Left colon (tissue), 2 donors: ENCODE data around the gene GABRG3. TPM values are rescaled to one million over a fixed set of nuclear protein-coding genes. Genes with fewer than 3 reads are reported as not detected.

Experiments used
- ATAC-seq: fragments of 200-7000 bp; cut with Tn5 transposase; one replicate; pipeline ENCODE4 v1.9.1; 2020; ENCODE audit warnings: mild to moderate bottlenecking, moderate library complexity
- DNase-seq, 2 donors: peaks; one replicate each; pipeline ENCODE4 v3.0.0-alpha.2; 2020
- intact Hi-C, 2 donors: fragments of 100-400 bp; cut with DNase I in 1 of 2; cut with micrococcal nuclease in 1 of 2; formaldehyde crosslinking; loops; one replicate each; pipeline versions ENCODE4 v1.11.2 to v1.14.0; 2022; cut with DNase I, micrococcal nuclease
- total RNA-seq, 2 donors: library from RNA; stranded (reverse); fragmentation: NEBNext Ultra II Directional; extraction: Animal tissue kit (Norgen Biotek cat#: 25700); gene quantifications; one replicate each; pipeline ENCODE4 v1.2.1, GENCODE V29; 2021
- donor health status: DM: no; HTN: no; CAD: no.
- donor health status: DM: yes; HTN: yes; CAD: no.

GABRG3 gene
- total RNA-seq, 2 donors from 2014 or later: not detected

GRCh38 chr15:27412415-27412814, 441.4 kb downstream of the GABRG3 start:
- DNase-seq: no peak
- intact Hi-C loops: no loop called here
- no peak for ATAC-seq

DNA sequence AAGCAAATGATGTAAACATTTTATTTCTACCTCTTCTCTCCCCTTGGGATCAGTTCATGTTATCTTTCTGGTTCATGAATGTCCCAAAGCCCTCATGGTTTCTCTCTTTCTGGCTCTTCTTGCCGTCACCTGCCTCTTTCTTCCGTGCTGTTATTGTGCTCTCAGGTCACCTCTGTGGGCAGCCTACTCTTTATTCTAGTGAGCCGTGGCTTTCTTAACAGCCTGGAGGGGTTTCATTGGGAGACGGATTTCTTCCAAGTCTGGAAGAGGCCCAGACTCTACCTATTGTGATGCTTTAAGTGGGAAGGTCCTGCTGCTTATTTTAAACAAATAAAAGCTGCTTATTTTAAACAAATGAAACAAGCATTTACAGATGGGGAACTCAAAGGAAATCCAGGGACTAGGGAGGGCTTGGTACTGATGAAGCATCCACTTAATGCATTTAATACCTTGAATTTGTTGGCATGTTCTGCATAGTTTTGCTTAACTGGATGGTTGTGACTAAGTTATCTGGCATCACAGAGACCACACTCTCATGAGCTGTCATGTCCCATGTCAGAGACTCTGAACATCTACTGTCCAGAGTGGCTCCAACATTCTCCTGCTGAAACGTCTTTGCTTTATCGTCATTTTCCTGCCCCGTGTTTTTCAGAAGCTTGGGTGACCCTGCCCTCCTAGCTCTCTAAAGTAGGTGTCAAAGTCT, 443.3 kb downstream of the GABRG3 start:
- intact Hi-C loops: no loop called here
- no peak for DNase-seq
- ATAC-seq: no peak

GRCh38 chr15:27418726-27419125, 447.7 kb downstream of the GABRG3 start:
- DNase-seq (no peak), ATAC-seq (no peak)
- intact Hi-C loops: no loop called here

GRCh38 chr15:27422997-27423396, 452.0 kb downstream of the GABRG3 start:
- DNase-seq (no peak), ATAC-seq (no peak)
- intact Hi-C loops: no loop called here

DNA sequence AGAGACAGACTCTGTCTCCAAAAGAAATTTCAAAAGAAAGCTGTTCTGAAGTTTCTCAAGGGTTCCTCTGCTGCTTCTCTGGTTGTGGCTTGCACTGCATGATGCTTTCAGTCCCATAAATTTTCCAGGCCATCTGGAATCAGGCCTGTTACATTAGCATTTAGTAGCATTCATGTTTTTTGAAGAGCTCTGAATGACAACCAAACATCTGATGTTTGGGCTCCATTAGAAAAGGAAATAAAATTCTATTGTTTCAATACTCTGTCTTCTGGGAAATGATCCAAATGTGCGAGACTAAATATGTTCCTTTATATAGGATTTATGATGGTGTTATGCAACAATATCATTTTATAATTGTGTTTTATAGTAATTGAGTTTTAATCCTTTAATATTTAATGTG, 455.8 kb downstream of the GABRG3 start:
- ATAC-seq (no peak), DNase-seq (no peak)
- intact Hi-C loops: no loop called here

GRCh38 chr15:27427276-27427675, 456.3 kb downstream of the GABRG3 start:
- ATAC-seq (no peak), DNase-seq (no peak)
- intact Hi-C loops: no loop called here

DNA sequence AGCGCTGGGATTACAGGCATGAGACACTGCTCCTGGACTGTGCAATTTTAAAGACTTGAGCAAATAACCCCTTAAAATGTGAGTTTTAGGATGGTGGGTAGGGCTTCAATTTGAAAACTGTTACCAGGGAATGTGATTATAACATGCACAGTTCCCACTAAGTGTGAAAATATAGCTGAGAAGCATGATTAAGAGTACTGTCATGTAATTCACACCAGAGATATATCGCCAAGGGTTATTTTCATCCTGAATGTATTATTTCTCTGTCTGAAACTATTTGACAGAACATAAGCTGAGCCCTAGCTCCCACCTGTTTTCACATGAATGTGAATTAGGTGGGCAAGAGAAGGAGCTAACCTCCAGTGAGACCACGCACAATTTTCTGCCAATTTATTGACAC, 457.2 kb downstream of the GABRG3 start:
- intact Hi-C loops: no loop called here
- ATAC-seq (no peak), DNase-seq (no peak)

GRCh38 chr15:27429577-27429976, 458.6 kb downstream of the GABRG3 start:
- DNase-seq: no peak
- no peak for ATAC-seq
- intact Hi-C loops: no loop called here

DNA sequence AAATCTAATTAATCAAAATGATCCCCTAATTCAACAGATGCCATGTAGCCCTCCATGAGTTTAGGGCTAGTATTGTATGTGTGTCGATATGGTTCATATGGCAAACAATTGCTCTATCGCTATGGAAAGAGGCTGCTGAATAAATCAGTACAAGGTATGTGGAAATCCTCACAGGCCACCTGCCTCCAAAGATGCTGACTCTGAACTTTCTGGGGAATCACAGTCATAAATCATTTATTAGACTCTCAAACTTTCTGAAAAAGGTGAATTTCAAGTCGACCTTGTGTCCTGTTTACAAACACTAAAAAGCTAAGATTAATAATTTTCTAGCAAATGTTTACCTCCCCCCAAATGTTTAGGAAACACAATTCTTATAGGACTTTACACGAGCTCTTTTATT, 462.6 kb downstream of the GABRG3 start:
- DNase-seq: no peak
- no peak for ATAC-seq
- intact Hi-C loops: no loop called here

- no peak for DNase-seq
- no peak for ATAC-seq
- intact Hi-C loops: no loop called here
These were observed 467.7 kb downstream of the GABRG3 start for GRCh38 chr15:27438403-27439375.

DNA sequence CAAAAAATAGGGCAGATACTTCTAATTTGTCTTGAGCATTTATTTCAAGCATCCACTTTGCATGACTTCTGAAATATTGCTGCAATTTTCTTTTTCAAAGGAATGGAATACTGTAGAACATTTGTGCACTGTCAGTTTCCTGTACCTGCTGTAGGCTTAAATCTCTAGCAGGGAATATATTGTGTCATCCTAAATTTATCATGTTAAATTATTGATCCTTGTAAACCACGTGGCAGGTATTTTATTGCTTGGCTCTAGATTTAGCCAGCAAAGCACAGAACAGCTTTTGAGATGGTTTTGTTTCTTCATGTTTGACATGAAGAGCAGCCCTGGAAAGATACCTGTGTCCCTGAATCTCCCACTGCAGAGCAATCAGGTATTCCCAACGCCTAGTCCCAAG, 470.1 kb downstream of the GABRG3 start:
- ATAC-seq (no peak), DNase-seq (no peak)
- intact Hi-C loops: no loop called here

- intact Hi-C loops: no loop called here
- ATAC-seq (no peak), DNase-seq (no peak)
These were observed 477.3 kb downstream of the GABRG3 start for GRCh38 chr15:27448234-27448633.

GRCh38 chr15:27448986-27449385, 478.0 kb downstream of the GABRG3 start:
- intact Hi-C loops: no loop called here
- no peak for ATAC-seq
- no peak for DNase-seq

GRCh38 chr15:27449941-27450340, 479.0 kb downstream of the GABRG3 start:
- intact Hi-C loops: no loop called here
- ATAC-seq: no peak
- no peak for DNase-seq

DNA sequence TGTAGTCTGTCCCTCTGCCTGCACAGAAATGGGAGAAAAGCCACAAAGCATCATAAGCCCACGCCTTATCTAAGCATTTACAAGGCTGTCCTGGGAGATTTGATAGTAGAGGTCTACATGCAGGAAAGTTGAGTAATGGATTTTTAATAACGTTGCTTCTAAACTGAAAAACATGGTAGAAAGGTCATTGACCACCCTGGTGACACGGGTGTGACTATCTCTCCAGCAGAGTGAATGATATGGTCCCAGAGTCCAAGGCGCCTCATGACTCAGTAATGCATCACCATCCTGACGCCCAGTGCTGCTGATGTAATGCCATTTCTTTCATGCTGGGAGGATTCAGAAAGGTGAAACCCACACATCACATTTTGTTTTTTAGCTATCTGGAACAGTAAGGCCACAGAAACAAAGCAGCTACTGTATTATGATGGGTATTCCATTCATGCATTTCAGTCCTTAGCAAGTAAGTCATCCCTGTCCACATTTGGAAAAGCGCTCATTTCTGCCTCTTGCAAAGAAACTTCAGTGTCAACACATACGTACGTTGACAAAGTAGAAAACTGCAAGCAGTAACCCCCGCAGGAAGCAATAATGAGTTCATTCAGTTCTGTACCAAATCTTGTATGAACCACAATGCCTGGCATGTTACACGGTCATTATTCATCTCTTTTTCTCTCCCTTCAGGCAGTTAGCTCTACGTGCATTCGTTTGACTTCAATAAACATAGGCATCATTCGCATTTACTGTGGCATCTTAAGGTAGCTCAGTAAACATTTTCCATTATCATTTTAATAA, 483.5 kb downstream of the GABRG3 start:
- intact Hi-C loops: no loop called here
- ATAC-seq (no peak), DNase-seq (no peak)

DNA sequence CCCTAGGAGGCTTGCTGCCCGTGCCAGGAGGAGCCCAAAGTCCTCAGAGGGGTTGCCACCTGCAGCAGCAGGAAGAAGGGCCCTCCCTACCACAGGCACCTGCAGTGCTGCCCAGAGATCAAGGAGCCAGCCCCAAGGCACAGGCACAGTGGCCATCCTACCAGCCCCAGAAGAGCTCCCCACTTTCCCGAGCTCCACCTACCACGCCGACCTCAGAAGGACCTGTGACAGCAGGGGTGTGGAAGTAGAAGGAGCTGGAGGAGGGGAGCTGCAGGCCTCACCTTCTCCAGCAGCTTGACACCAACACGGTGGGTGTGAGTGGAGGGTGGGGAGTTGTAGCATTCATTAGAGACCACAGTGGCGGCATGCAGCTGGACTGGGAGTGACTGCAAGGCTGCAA, 485.8 kb downstream of the GABRG3 start:
- ATAC-seq (no peak), DNase-seq (no peak)
- intact Hi-C loops: no loop called here

- DNase-seq (no peak), ATAC-seq (no peak)
- intact Hi-C loops: no loop called here
These were observed 486.8 kb downstream of the GABRG3 start for GRCh38 chr15:27457766-27458165.

GRCh38 chr15:27458345-27459084, 487.5 kb downstream of the GABRG3 start:
- intact Hi-C loops: no loop called here
- ATAC-seq: no peak
- no peak for DNase-seq

DNA sequence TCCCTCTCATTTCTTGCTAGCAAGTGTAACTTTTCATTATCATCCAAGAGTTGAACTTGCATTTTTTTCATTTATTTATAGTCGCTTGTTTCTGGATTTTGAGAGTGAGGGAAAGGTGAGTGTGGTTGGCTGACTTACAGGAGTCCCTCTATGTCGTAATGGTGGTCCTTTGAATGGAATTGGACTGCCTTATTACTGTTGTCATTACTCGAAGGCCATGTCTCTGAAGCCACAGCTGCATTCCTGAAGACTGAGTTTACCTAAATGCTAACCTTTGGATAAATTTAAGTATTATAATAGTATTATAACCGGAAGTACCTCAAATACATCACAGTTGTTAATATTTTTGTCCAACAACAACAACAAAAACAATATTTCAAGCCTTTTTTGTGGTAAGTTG, 488.9 kb downstream of the GABRG3 start:
- ATAC-seq (no peak), DNase-seq (no peak)
- intact Hi-C loops: no loop called here
